ENCODE data around the gene FAM9C.

- TF ChIP-seq, protein P1, sequence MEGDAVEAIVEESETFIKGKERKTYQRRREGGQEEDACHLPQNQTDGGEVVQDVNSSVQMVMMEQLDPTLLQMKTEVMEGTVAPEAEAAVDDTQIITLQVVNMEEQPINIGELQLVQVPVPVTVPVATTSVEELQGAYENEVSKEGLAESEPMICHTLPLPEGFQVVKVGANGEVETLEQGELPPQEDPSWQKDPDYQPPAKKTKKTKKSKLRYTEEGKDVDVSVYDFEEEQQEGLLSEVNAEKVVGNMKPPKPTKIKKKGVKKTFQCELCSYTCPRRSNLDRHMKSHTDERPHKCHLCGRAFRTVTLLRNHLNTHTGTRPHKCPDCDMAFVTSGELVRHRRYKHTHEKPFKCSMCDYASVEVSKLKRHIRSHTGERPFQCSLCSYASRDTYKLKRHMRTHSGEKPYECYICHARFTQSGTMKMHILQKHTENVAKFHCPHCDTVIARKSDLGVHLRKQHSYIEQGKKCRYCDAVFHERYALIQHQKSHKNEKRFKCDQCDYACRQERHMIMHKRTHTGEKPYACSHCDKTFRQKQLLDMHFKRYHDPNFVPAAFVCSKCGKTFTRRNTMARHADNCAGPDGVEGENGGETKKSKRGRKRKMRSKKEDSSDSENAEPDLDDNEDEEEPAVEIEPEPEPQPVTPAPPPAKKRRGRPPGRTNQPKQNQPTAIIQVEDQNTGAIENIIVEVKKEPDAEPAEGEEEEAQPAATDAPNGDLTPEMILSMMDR (IDR thresholded peaks at IDR 0.05), result no peak
- no peak for TF ChIP-seq POLR2A (IDR thresholded peaks at IDR 0.05)
These were observed 20.3 kb upstream of the FAM9C start for GRCh38 chrX:13064599-13065143.
